Panc1 (cell line): ENCODE measurements around the gene SELENOM.

ENCODE experiments used
- SIN3A ChIP-seq: IDR thresholded peaks from 2 replicates; pipeline ENCODE4 v1.6.1; 2012; ENCODE audit warnings: low read depth, mild to moderate bottlenecking, low read length, moderate library complexity, borderline replicate concordance; ENCODE audit not compliant: insufficient read depth
- TCF7L2 ChIP-seq: IDR thresholded peaks from 2 replicates; pipeline ENCODE4 v1.6.1; 2011; ENCODE audit warnings: mild to moderate bottlenecking, low read depth, low read length, inconsistent platforms
- TF ChIP-seq, protein P1 (sequence below): fragments of 450-650 bp; IDR thresholded peaks from 2 replicates; pipeline ENCODE4 v1.5.1; 2017; ENCODE audit warnings: mild to moderate bottlenecking

DNA sequence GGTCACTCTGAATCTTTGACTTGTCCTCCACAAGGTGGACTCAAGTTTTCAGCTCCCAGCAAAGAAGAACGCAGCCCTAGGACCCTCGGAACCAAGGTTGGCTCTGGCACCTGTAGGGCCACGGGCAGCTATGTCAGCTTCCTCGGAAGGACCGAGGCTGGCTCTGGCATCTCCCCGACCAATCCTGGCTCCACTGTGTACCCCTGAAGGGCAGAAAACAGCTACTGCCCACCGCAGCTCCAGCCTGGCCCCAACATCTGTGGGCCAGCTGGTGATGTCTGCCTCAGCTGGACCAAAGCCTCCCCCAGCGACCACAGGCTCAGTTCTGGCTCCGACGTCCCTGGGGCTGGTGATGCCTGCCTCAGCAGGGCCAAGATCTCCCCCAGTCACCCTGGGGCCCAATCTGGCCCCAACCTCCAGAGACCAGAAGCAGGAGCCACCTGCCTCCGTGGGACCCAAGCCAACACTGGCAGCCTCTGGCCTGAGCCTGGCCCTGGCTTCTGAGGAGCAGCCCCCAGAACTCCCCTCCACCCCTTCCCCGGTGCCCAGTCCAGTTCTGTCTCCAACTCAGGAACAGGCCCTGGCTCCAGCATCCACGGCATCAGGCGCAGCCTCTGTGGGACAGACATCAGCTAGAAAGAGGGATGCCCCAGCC is 17.6 kb upstream of the SELENOM start:
- no peak for TF ChIP-seq TCF7L2
- no peak for TF ChIP-seq SIN3A
- TF ChIP-seq, protein P1, sequence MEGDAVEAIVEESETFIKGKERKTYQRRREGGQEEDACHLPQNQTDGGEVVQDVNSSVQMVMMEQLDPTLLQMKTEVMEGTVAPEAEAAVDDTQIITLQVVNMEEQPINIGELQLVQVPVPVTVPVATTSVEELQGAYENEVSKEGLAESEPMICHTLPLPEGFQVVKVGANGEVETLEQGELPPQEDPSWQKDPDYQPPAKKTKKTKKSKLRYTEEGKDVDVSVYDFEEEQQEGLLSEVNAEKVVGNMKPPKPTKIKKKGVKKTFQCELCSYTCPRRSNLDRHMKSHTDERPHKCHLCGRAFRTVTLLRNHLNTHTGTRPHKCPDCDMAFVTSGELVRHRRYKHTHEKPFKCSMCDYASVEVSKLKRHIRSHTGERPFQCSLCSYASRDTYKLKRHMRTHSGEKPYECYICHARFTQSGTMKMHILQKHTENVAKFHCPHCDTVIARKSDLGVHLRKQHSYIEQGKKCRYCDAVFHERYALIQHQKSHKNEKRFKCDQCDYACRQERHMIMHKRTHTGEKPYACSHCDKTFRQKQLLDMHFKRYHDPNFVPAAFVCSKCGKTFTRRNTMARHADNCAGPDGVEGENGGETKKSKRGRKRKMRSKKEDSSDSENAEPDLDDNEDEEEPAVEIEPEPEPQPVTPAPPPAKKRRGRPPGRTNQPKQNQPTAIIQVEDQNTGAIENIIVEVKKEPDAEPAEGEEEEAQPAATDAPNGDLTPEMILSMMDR, result no peak
